ENCODE results near the gene SLC7A5. TPM values are rescaled to one million over a fixed set of nuclear protein-coding genes. Genes with fewer than 3 reads are reported as not detected.
"Not testable (repeated sequence)": the region's sequence is repeated elsewhere in the genome, so short reads cannot be mapped to it uniquely, and the experiment has no call there.

SLC7A5 gene
- total and polyA plus RNA-seq, 2 donors (not counting 3 experiments of a cell fraction or from before 2014, with no cell fraction given): 14.1 to 29.2 TPM

GRCh38 chr16:87825842-87826120 lies 43.5 kb downstream of the SLC7A5 start:
- H2AFZ ChIP-seq (ENCODE audit: low read depth, low read length); H3K9me3 ChIP-seq (replicated peaks; ENCODE audit: control insufficient read depth, insufficient read depth, low read length); POLR2A ChIA-PET; H3K79me2 ChIP-seq (ENCODE audit: control insufficient read depth, insufficient read depth, low read length); H3K27ac ChIP-seq (ENCODE audit: insufficient read depth, low read depth, low read length); H3K36me3 ChIP-seq (ENCODE audit: control insufficient read depth in 2 of 2, extremely low read depth in 1 of 2, insufficient read depth in 2 of 2, low read length in 2 of 2); H3K4me1 ChIP-seq (ENCODE audit: control insufficient read depth, extremely low read depth, insufficient read depth, low read length); BruUV-seq (replicated peaks); H3K9me1 ChIP-seq (replicated peaks; ENCODE audit: control insufficient read depth, extremely low read depth, insufficient read depth, low read length); H3K4me3 ChIP-seq (replicated peaks in 1 of 3; ENCODE audit: insufficient read depth in 1 of 3, low read depth in 1 of 3, low read length in 3 of 3); H3K9ac ChIP-seq (replicated peaks; ENCODE audit: extremely low read depth, insufficient read depth, low read length); H3K27me3 ChIP-seq (ENCODE audit: control insufficient read depth in 2 of 2, insufficient read depth in 2 of 2, low read length in 2 of 2); intact Hi-C loops (cut with micrococcal nuclease); DNase-seq (ENCODE audit: low read depth, low spot score); dilution Hi-C loops (cut with MboI; ENCODE audit: extremely low pct_ligation_motif_present, low sequenced_read_pairs); FAIRE-seq; H4K20me1 ChIP-seq (replicated peaks; ENCODE audit: control insufficient read depth, extremely low read depth, insufficient read depth, low read length); H3K4me2 ChIP-seq (ENCODE audit: insufficient read depth, low read length): not testable (repeated sequence)
- CTCF ChIA-PET: interaction anchor here (0.5 to 3.4 kb wide), 4 partner anchors 24 to 60 kb away, joined by 4 to 19 read pairs (median 5); no protein-coding TSS in a partner anchor

DNA sequence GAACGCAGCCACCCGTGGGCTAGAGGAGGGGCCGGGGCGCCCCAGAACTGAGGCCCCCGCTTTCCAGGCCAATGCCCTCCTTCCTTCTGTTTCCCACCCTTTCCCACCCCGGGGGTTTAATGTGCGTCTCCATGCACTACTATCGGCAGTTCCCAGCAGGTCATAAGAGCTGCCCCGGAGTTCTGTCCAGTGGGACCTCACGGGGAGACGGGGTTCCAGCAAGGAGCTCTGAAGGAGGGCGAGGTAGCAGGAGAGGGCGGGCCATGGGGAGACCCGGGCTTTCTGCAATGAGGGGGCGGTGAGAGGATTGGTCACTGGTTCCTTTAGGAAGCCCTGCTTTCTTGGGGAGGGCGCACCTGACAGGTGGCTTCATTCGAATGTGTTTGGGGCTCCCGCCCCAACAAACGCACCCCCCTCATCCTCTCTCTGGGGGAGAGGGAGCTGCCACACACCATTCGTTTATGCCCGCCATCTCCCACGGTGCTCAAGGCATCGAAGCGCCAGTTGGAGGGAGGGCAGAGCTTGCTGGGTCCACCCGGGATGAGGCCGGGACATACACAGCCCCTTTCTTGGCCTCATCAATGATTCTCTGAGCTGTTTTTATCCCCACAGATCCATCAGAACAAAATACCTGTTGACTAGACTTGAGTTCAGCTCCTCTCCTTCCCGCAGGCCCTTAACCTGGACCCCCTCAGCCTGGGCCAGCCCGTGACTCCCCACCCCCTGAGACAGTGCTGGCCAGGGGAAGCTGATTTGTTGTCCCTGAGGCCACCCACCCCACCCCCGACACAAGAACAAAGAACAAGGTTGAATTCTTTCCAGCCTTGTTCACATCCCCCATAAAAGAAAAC lies 44.1 kb downstream of the SLC7A5 start:
- no TSS peak for BruUV-seq (replicated peaks)
- POLR2A ChIA-PET: no interaction called here
- dilution Hi-C loops (cut with MboI; ENCODE audit: extremely low pct_ligation_motif_present, low sequenced_read_pairs): no loop called here

More for the DNA sequence above, 44.1 kb downstream of the SLC7A5 start:
- H3K4me3 ChIP-seq (replicated peaks in 1 of 3; ENCODE audit: insufficient read depth in 1 of 3, low read depth in 1 of 3, low read length in 3 of 3): no peak overlapping the region
- FAIRE-seq: no peak
- H2AFZ ChIP-seq (ENCODE audit: low read depth, low read length): no peak overlapping the region
- no peaks in the 10 kb centered on the region for H3K9me3 ChIP-seq (replicated peaks; ENCODE audit: control insufficient read depth, insufficient read depth, low read length)
- H3K4me2 ChIP-seq (ENCODE audit: insufficient read depth, low read length): no peak overlapping the region
- H3K4me1 ChIP-seq (ENCODE audit: control insufficient read depth, extremely low read depth, insufficient read depth, low read length): no peaks in the 10 kb centered on the region
- CTCF ChIA-PET: interaction anchor here (1.0 to 3.4 kb wide), 4 partner anchors 12 to 46 kb away, joined by 4 to 19 read pairs (median 5); no protein-coding TSS in a partner anchor
- no peak overlapping the region for H3K27ac ChIP-seq (ENCODE audit: insufficient read depth, low read depth, low read length)
- H3K9ac ChIP-seq (replicated peaks; ENCODE audit: extremely low read depth, insufficient read depth, low read length): no peak overlapping the region
- no peak for DNase-seq (ENCODE audit: low read depth, low spot score)
- no peaks in the 10 kb centered on the region for H3K9me1 ChIP-seq (replicated peaks; ENCODE audit: control insufficient read depth, extremely low read depth, insufficient read depth, low read length)
- TF ChIP-seq EZH2 (IDR thresholded peaks at IDR 0.05; ENCODE audit: borderline replicate concordance, low read depth, low read length, severe bottlenecking): no peak
- TF ChIP-seq JUN (IDR thresholded peaks at IDR 0.05; ENCODE audit: borderline replicate concordance, insufficient read depth, insufficient read length, low read depth): no peak
- no peak for TF ChIP-seq MAX (IDR thresholded peaks at IDR 0.05; ENCODE audit: insufficient read depth, insufficient read length)
- no peak for TF ChIP-seq GATA2 (IDR thresholded peaks at IDR 0.05; ENCODE audit: insufficient read depth, insufficient read length, low read depth, low read length)
- TF ChIP-seq MYC (IDR thresholded peaks at IDR 0.05; ENCODE audit: low read depth, low read length): no peak
- no peak for TF ChIP-seq CTCF (IDR thresholded peaks at IDR 0.05; ENCODE audit: extremely low read depth in 1 of 2, insufficient read depth in 1 of 2, low read depth in 1 of 2, low read length in 2 of 2)
- no peak for TF ChIP-seq POLR2AphosphoS5 (IDR thresholded peaks at IDR 0.05; ENCODE audit: insufficient read depth, low read depth, low read length)
- H4K20me1 ChIP-seq (replicated peaks; ENCODE audit: control insufficient read depth, extremely low read depth, insufficient read depth, low read length): no peaks in the 10 kb centered on the region
- peaks cover 0 to 2% of the 10 kb centered on the region in 2 experiments for H3K27me3 ChIP-seq (ENCODE audit: control insufficient read depth in 2 of 2, insufficient read depth in 2 of 2, low read length in 2 of 2)
- H3K79me2 ChIP-seq (ENCODE audit: control insufficient read depth, insufficient read depth, low read length): no peaks in the 10 kb centered on the region
- intact Hi-C loops (cut with micrococcal nuclease): no loop called here
- H3K36me3 ChIP-seq (ENCODE audit: control insufficient read depth in 2 of 2, extremely low read depth in 1 of 2, insufficient read depth in 2 of 2, low read length in 2 of 2): no peaks in the 10 kb centered on the region
